ENCODE measurements around the gene BCL7A. TPM values are rescaled to one million over a fixed set of nuclear protein-coding genes. Genes with fewer than 3 reads are reported as not detected.

BCL7A gene
- total RNA-seq, 2 donors from 2014 or later = 6.4 to 12.2 TPM

DNA sequence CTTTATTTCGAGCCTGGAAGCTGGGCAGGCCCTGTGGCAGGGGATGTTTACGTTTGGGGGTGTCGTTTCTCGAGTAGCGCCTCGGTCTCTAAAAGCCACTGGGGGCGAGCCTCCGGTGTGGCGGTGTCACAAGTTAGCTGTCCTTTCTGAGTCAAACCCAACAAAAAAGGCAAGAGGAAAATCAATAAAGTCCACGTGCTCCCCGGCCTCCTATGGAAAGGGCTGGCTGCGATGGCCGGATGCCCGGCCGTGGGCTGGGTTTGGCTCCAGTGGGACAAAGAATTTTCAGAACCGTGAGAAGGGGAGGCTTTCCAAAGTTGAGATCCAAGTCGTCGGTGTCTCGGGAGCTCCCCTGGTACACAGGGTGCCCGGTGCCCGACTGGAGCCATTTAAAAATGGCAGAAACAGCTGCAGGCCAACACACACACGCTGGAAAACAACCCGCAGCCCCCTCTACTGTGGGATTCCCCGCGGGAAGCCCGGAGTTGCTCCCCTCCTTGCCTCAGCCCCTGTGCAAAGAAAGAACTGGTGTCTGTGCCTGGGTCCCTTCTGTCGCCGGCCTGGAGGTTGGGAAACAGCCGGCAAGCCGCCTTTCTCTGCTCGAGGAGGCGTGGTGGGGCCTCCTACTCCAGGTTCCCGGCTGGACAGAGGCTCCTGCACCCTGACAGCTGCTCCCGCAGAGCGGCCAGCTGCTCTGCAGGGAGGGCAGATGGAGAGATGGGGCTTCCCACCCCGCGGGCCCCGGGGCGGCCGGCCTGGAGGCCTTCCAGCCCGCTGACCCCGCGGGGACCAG is 1.9 kb downstream of the BCL7A start:
- Mint-ChIP-seq H3K4me1 (ENCODE audit: low read depth) (peaks cover 17% of the 10 kb centered on the region), H3K27ac (peak overlapping the region; percentile 65), H3K4me3 (peak overlapping the region; percentile 87 to 91), H3K36me3 (ENCODE audit: insufficient read depth in 2 of 2) (peaks cover 2 to 4% of the 10 kb centered on the region in 2 donors), H3K9me3 (no peaks in the 10 kb centered on the region), H3K27me3 (ENCODE audit: low read depth) (peaks cover 20% of the 10 kb centered on the region)
- peak; percentile 20 to 35 for ATAC-seq (replicated peaks in 1 of 2)
- DNase-seq = peak; percentile 39 to 53

DNA sequence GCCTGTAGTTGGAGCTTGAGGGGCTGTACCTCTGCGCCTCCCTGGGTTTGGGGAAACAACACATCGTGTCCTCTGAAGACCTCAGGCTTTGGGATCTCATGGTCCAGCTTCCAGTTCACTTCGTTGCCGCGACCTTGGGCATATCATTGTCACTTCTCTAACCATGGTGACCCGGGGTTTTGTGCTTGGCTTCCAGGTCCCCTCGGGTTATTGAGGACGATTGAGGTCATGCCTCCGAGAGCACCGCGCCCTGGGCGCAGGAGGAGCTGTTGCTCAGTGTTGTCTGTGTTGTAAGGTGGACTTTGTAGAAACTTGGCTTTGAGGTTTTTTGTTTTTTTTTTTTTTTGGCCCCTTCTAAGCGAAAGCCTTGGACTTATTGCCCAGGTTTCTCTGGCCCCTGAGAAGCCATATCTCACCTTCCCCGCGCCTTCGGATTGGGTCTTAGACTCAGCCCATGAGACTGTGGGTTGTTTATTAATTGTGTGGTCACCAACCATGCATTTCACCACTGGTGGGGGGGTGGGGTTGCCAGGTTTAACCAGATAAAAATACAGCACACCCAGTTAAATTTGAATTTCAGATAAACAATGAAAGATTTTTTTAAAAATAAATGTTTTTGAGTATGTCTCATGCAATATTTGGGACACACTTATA is 2.6 kb downstream of the BCL7A start:
- Mint-ChIP-seq H3K27me3 (ENCODE audit: low read depth) (peaks cover 14% of the 10 kb centered on the region), H3K4me3 (peak overlapping the region in 1 of 2 donors; percentile 10), H3K9me3 (no peaks in the 10 kb centered on the region), H3K36me3 (ENCODE audit: insufficient read depth in 2 of 2) (peaks cover 2% of the 10 kb centered on the region in 2 donors), H3K27ac (no peak overlapping the region), H3K4me1 (ENCODE audit: low read depth) (peaks cover 24% of the 10 kb centered on the region)
- DNase-seq (no peak), ATAC-seq (replicated peaks in 1 of 2) (no peak)

GRCh38 chr12:122026706-122027333 is 5.1 kb downstream of the BCL7A start:
- ATAC-seq (replicated peaks in 1 of 2) (no peak), DNase-seq (no peak)
- Mint-ChIP-seq H3K36me3 (ENCODE audit: insufficient read depth in 2 of 2) (peaks cover 0 to under 1% of the 10 kb centered on the region in 2 donors), H3K27me3 (ENCODE audit: low read depth) (no peaks in the 10 kb centered on the region), H3K9me3 (no peaks in the 10 kb centered on the region), H3K27ac (no peak overlapping the region), H3K4me1 (ENCODE audit: low read depth) (peaks cover 30% of the 10 kb centered on the region), H3K4me3 (no peak overlapping the region)

DNA sequence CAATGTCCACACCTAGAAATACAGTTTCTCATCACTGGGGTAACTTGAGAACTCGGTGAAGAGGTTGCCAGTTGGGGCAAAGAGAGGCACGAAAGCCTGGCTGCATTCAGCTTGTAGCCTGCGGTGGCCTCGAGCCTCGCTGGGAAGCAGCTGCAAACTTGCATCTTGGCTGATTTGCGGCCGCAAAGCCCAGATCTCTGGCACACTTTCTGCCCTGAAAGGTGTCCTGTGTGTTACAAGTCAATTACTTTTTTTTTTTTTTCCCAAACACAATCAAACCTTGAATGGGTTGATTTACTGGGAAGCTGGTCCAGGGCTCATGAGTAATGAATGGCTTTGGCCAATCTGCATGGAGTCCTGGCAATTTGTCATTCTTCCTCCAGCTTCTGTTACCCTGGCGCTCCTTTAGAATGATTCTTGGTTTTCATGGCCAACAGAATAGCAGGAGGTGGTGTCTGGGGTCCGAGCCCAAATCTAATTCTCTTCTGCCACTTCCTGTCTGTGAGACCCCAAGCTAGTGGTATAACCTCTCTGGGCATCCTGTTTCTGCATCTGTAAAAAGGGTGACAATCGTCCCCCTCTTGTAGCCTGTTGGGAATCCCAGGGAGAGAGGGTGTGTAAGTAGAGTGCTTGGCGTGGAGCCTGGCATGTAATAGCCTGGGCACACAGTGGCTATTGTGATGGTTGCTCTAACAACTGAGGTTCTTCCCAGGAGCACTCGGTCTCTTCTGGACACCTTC is 6.7 kb downstream of the BCL7A start:
- Mint-ChIP-seq H3K4me1 (ENCODE audit: low read depth) (peaks cover 25% of the 10 kb centered on the region), H3K36me3 (ENCODE audit: insufficient read depth in 2 of 2) (no peaks in the 10 kb centered on the region), H3K27ac (no peak overlapping the region), H3K27me3 (ENCODE audit: low read depth) (no peaks in the 10 kb centered on the region), H3K4me3 (peak overlapping the region; percentile 8 to 24), H3K9me3 (no peaks in the 10 kb centered on the region)
- ATAC-seq (replicated peaks in 1 of 2) (peak; percentile 4 to 5), DNase-seq (no peak)

DNA sequence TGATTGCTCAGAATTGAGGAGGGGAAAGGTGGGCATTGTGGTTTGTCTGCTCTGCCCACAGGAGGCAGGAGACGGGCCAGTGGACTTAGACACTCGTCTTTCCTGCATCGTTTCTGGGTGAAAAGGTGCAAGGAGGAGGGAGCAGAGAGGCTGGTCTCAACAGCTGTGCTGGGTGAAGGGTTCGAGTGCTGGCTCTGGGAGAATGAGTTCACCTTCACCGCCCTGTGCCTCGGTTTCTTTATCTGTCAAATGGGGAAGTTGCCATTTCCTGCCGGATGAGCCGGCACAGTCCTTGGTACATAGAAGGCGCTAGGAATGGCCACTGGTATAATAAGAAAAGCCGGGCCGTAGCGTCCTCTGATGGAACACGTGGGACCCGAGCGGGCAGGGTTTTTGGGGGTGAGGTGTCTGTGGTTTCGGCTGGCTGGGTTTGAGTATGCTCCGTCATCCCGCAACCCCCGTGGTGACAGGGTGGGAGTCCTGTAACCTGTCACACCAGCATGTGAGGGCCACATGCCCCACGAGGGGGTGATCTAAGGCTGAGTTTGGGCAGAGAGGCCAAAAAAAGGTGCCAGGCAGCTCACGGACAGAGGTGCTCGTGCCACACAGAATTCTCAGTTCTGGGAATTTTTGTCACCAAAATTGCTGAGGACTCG is 7.3 kb downstream of the BCL7A start:
- Mint-ChIP-seq H3K9me3 (no peaks in the 10 kb centered on the region), H3K4me3 (peak overlapping the region; percentile 8 to 24), H3K36me3 (ENCODE audit: insufficient read depth in 2 of 2) (no peaks in the 10 kb centered on the region), H3K4me1 (ENCODE audit: low read depth) (peaks cover 22% of the 10 kb centered on the region), H3K27me3 (ENCODE audit: low read depth) (no peaks in the 10 kb centered on the region), H3K27ac (no peak overlapping the region)
- DNase-seq (peak; percentile 74 to 76), ATAC-seq (replicated peaks in 1 of 2) (peak; percentile 89)

- no peak overlapping the region for H3K27ac Mint-ChIP-seq
- H3K36me3 Mint-ChIP-seq (ENCODE audit: insufficient read depth in 2 of 2) = no peaks in the 10 kb centered on the region
- no peak for DNase-seq
- no peaks in the 10 kb centered on the region for H3K27me3 Mint-ChIP-seq (ENCODE audit: low read depth)
- peak in 1 of 2 donors; percentile 15 for ATAC-seq (replicated peaks in 1 of 2)
- no peak overlapping the region for H3K4me3 Mint-ChIP-seq
- peaks cover 22% of the 10 kb centered on the region for H3K4me1 Mint-ChIP-seq (ENCODE audit: low read depth)
- H3K9me3 Mint-ChIP-seq = no peaks in the 10 kb centered on the region
Observed at GRCh38 chr12:122029620-122030423, 8.1 kb downstream of the BCL7A start.

DNA sequence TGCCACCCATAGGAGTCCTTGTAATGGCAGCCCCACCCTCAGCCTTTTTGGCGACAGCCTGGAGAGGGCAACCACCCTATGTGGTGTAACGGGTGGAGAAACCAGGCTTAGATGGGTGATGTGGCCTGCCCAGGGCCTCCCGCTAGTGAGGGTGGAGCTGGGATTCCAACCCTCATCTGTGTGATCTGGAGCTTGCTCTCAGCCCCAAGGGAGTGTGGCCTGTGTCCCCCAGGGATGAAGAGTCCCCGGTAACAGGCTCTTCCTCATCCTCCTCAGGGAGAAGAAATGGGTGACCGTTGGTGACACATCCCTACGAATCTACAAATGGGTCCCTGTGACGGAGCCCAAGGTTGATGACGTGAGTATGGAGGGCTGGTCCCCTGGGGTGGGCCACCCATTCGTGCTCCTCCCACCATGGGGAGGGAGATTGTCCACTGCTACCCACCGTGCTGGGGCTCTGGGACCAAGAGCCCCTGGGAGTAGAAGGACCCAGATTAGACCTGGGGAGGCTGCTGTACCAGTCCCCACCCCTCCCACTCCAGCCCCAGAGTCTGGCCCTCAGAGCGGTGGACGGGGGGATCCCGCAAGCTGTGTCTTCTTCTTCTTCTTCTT is 8.8 kb downstream of the BCL7A start:
- no peak for DNase-seq
- Mint-ChIP-seq H3K4me1 (ENCODE audit: low read depth) (peaks cover 22% of the 10 kb centered on the region), H3K9me3 (no peaks in the 10 kb centered on the region), H3K4me3 (no peak overlapping the region), H3K27me3 (ENCODE audit: low read depth) (no peaks in the 10 kb centered on the region), H3K36me3 (ENCODE audit: insufficient read depth in 2 of 2) (no peaks in the 10 kb centered on the region), H3K27ac (no peak overlapping the region)
- ATAC-seq (replicated peaks in 1 of 2) = no peak

DNA sequence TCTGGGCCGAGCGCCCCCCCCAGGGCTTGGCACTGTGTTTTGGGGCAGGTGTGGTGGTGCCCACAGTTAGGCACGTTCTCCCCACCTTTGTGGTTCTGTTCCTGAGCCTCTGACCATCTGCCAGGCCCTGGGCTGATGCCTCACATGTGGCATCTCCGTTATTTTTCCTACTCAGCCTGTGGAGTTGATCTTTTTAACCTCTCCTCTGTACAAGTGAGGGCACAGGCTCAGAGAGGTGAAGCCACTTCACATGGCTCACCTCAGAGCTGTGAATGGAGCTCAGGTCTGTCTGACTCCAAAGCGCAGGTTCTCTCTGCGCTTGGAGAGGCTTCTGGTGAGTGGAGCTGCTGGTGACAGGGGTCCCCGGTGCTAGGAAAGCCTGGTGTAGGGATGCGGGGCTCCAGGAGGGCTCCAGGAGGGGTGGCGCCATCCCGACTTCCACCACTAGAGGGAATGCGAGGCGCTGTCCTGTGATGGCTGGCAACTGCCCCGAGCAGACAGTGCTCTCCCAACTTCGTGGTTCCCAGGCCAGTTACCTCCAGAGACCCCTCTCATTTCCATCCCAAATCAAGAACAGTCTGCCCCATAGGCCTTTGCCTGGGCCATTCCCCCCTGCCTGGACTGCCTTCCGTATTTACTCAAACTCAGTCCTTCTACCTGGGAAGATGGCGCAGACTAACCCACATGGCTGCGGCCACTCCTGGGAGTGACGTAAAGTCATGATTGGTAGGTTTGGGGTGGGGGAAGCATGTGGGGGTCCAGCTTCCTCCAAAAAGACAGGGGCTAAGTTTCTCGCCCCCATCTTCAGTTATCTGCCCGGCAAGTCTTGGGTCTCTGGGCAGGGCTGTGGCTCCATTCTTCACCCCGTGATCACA is 9.9 kb downstream of the BCL7A start:
- ATAC-seq (replicated peaks in 1 of 2) (peak; percentile 47 to 54), DNase-seq (peak; percentile 58 to 62)
- Mint-ChIP-seq H3K4me3 (no peak overlapping the region), H3K36me3 (ENCODE audit: insufficient read depth in 2 of 2) (no peaks in the 10 kb centered on the region), H3K27me3 (ENCODE audit: low read depth) (no peaks in the 10 kb centered on the region), H3K27ac (no peak overlapping the region), H3K9me3 (no peaks in the 10 kb centered on the region), H3K4me1 (ENCODE audit: low read depth) (peaks cover 22% of the 10 kb centered on the region)

DNA sequence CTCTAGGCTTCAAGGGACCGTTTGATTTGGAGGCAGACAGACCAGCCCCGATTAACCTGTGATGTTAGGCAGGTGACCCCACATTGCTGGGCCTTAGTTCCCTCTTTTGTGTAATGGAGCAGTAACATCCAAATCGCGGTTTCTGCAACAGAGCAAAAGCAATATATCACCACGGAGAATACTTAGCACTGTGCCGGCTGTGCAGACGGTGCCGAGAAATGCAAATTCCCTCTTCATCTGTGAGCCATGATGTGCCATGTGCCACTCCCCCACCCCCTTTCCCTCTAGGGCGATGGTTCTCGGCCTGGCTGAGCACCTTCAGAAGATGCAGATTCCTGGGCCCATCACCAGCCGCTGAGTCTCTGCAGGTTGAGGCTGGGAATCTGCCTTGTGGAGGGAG is 10.9 kb downstream of the BCL7A start:
- H3K9me3 Mint-ChIP-seq = no peaks in the 10 kb centered on the region
- H3K4me1 Mint-ChIP-seq (ENCODE audit: low read depth) = peaks cover 22% of the 10 kb centered on the region
- H3K27ac Mint-ChIP-seq = no peak overlapping the region
- no peak for DNase-seq
- no peaks in the 10 kb centered on the region for H3K36me3 Mint-ChIP-seq (ENCODE audit: insufficient read depth in 2 of 2)
- H3K27me3 Mint-ChIP-seq (ENCODE audit: low read depth) = no peaks in the 10 kb centered on the region
- no peak overlapping the region for H3K4me3 Mint-ChIP-seq
- ATAC-seq (replicated peaks in 1 of 2) = no peak

GRCh38 chr12:122035292-122035691 is 13.6 kb downstream of the BCL7A start:
- H3K36me3 Mint-ChIP-seq (ENCODE audit: insufficient read depth in 2 of 2) = no peaks in the 10 kb centered on the region
- H3K9me3 Mint-ChIP-seq = no peaks in the 10 kb centered on the region
- no peak overlapping the region for H3K4me3 Mint-ChIP-seq
- ATAC-seq (replicated peaks in 1 of 2) (no peak), DNase-seq (no peak)
- H3K27me3 Mint-ChIP-seq (ENCODE audit: low read depth) = no peaks in the 10 kb centered on the region
- peaks cover 9% of the 10 kb centered on the region for H3K4me1 Mint-ChIP-seq (ENCODE audit: low read depth)
- no peak overlapping the region for H3K27ac Mint-ChIP-seq

DNA sequence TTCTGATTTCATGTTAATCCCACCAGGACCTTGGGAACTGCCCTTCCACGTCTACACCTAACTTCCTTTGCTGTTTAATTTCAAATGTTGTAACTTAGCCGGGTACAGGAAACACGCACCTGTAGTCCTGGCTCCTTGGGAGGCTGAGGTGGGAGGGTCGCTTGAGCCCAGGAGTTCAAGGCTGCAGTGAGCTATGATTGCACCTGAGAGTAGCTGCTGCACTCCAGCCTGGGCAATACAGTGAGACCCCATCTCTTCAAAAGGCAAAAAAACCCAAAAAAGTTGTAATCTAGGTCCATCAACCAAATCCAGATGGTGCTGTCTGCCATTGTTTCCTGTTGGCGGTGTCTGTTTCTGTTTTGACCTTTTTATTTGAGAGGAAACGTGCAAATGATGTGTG is 14.5 kb downstream of the BCL7A start:
- H3K9me3 Mint-ChIP-seq = no peaks in the 10 kb centered on the region
- H3K4me1 Mint-ChIP-seq (ENCODE audit: low read depth) = peaks cover 6% of the 10 kb centered on the region
- ATAC-seq (replicated peaks in 1 of 2) (no peak), DNase-seq (no peak)
- H3K27ac Mint-ChIP-seq = no peak overlapping the region
- no peaks in the 10 kb centered on the region for H3K27me3 Mint-ChIP-seq (ENCODE audit: low read depth)
- H3K4me3 Mint-ChIP-seq = no peak overlapping the region
- no peaks in the 10 kb centered on the region for H3K36me3 Mint-ChIP-seq (ENCODE audit: insufficient read depth in 2 of 2)
